Measurements from ENCODE around the gene MGAT4B.

The MGAT4B gene

GRCh38 chr5:179825655-179826182 lies 19.1 kb upstream of the MGAT4B start:
- DNase-seq (ENCODE audit: low read depth): no peak

- no peak for DNase-seq (ENCODE audit: low read depth)
These were observed 18.1 kb upstream of the MGAT4B start for GRCh38 chr5:179824745-179825112.

- DNase-seq (ENCODE audit: low read depth): no peak
These were observed 17.5 kb upstream of the MGAT4B start for GRCh38 chr5:179823937-179824744.

GRCh38 chr5:179822444-179822990 lies 15.9 kb upstream of the MGAT4B start:
- no peak for DNase-seq (ENCODE audit: low read depth)

- DNase-seq (ENCODE audit: low read depth): no peak
These were observed 15.4 kb upstream of the MGAT4B start for GRCh38 chr5:179822059-179822432.

- DNase-seq (ENCODE audit: low read depth): peak; percentile 73
These were observed 14.8 kb upstream of the MGAT4B start for GRCh38 chr5:179821298-179822058.

GRCh38 chr5:179820483-179821297 lies 14.0 kb upstream of the MGAT4B start, which contains the start of gene SQSTM1:
Gene SQSTM1 (plus strand): TSS chr5:179820905. CDS start chr5:179820937, 32 bp downstream.
- no peak for DNase-seq (ENCODE audit: low read depth)

- no peak for DNase-seq (ENCODE audit: low read depth)
These were observed 13.4 kb upstream of the MGAT4B start for GRCh38 chr5:179820127-179820482.

GRCh38 chr5:179819296-179820126 lies 12.8 kb upstream of the MGAT4B start:
- no peak for DNase-seq (ENCODE audit: low read depth)

- DNase-seq (ENCODE audit: low read depth): peak; percentile 76
These were observed 12.2 kb upstream of the MGAT4B start for GRCh38 chr5:179818746-179819295.

GRCh38 chr5:179817890-179818745 lies 11.5 kb upstream of the MGAT4B start:
- DNase-seq (ENCODE audit: low read depth): no peak

- DNase-seq (ENCODE audit: low read depth): no peak
These were observed 10.8 kb upstream of the MGAT4B start for GRCh38 chr5:179817470-179817840.

GRCh38 chr5:179816796-179817469 lies 10.3 kb upstream of the MGAT4B start:
- no peak for DNase-seq (ENCODE audit: low read depth)

- no peak for DNase-seq (ENCODE audit: low read depth)
These were observed 9.7 kb upstream of the MGAT4B start for GRCh38 chr5:179816401-179816795.

GRCh38 chr5:179815491-179816249 lies 9.0 kb upstream of the MGAT4B start:
- no peak for DNase-seq (ENCODE audit: low read depth)

- DNase-seq (ENCODE audit: low read depth): no peak
These were observed 7.4 kb upstream of the MGAT4B start for GRCh38 chr5:179814090-179814489.

- DNase-seq (ENCODE audit: low read depth): no peak
These were observed 6.4 kb upstream of the MGAT4B start for GRCh38 chr5:179812997-179813607.
